K562 (cell line): ENCODE data around the gene LRRC15.

Experiments
- ARID2 ChIP-seq: fragments of 450-650 bp; IDR thresholded peaks from 2 replicates; pipeline ENCODE4 v1.6.1; 2017; ENCODE audit warnings: antibody characterized with exemption, mild to moderate bottlenecking
- CBX2 ChIP-seq: fragments of 200-600 bp; sonication (generic); IDR thresholded peaks from one replicate; pipeline ENCODE4 v1.6.1; 2012; ENCODE audit warnings: mild to moderate bottlenecking, low read length, inconsistent platforms; ENCODE audit not compliant: insufficient read depth, poor library complexity, severe bottlenecking
- CBX3 ChIP-seq, 2 experiments: IDR thresholded peaks; 1 replicate in 1 of 2; 2 replicates in 1 of 2; pipeline ENCODE4 v1.6.1; 2012; ENCODE audit warnings: inconsistent platforms in 2 of 2, low read length in 2 of 2, borderline replicate concordance in 1 of 2, control low read depth in 1 of 2
- CTCF ChIP-seq, 3 experiments: IDR thresholded peaks in 2 of 3; conservative IDR thresholded peaks in 1 of 3; 2 replicates each; pipeline ENCODE4 v1.5.1; 2011 to 2012; ENCODE audit warnings: low read length in 3 of 3, mild to moderate bottlenecking in 3 of 3, control low read depth in 2 of 3, improper control_type of control experiment in 1 of 3, inconsistent platforms in 1 of 3, low read depth in 1 of 3, mixed read lengths in 1 of 3, moderate library complexity in 1 of 3; ENCODE audit not compliant: insufficient read depth in 2 of 3
- SP2 ChIP-seq: IDR thresholded peaks from 2 replicates; pipeline ENCODE4 v1.6.1; 2011; ENCODE audit warnings: mild to moderate bottlenecking, low read depth, low read length, moderate library complexity; ENCODE audit not compliant: poor library complexity, severe bottlenecking; ENCODE audit errors: extremely low read depth
- ZNF263 ChIP-seq: sonication (generic); formaldehyde crosslinking; IDR thresholded peaks from 2 replicates; pipeline ENCODE4 v1.8.0; 2022; ENCODE audit warnings: mild to moderate bottlenecking, missing genetic modification reagents, borderline replicate concordance
- TF ChIP-seq, protein P1 (sequence below), 2 experiments: fragments of 450-650 bp; formaldehyde crosslinking in 1 of 2; IDR thresholded peaks; 2 replicates each; pipeline versions ENCODE4 v1.4.0 to v1.6.1; 2014 to 2020; ENCODE audit warnings: mild to moderate bottlenecking in 2 of 2, borderline replicate concordance in 1 of 2, low read depth in 1 of 2

- TF ChIP-seq ZNF263 = no peak
- no peak for TF ChIP-seq CTCF (IDR thresholded peaks at IDR 0.05 in 2 of 3, conservative IDR thresholded peaks at IDR 0.05 in 1 of 3; ENCODE audit: insufficient read depth in 2 of 3, low read depth in 1 of 3, low read length in 3 of 3)
- TF ChIP-seq CBX3 (IDR thresholded peaks at IDR 0.05; ENCODE audit: borderline replicate concordance in 1 of 2, low read length in 2 of 2) = no peak
- TF ChIP-seq ARID2 = no peak
- TF ChIP-seq, protein P1, sequence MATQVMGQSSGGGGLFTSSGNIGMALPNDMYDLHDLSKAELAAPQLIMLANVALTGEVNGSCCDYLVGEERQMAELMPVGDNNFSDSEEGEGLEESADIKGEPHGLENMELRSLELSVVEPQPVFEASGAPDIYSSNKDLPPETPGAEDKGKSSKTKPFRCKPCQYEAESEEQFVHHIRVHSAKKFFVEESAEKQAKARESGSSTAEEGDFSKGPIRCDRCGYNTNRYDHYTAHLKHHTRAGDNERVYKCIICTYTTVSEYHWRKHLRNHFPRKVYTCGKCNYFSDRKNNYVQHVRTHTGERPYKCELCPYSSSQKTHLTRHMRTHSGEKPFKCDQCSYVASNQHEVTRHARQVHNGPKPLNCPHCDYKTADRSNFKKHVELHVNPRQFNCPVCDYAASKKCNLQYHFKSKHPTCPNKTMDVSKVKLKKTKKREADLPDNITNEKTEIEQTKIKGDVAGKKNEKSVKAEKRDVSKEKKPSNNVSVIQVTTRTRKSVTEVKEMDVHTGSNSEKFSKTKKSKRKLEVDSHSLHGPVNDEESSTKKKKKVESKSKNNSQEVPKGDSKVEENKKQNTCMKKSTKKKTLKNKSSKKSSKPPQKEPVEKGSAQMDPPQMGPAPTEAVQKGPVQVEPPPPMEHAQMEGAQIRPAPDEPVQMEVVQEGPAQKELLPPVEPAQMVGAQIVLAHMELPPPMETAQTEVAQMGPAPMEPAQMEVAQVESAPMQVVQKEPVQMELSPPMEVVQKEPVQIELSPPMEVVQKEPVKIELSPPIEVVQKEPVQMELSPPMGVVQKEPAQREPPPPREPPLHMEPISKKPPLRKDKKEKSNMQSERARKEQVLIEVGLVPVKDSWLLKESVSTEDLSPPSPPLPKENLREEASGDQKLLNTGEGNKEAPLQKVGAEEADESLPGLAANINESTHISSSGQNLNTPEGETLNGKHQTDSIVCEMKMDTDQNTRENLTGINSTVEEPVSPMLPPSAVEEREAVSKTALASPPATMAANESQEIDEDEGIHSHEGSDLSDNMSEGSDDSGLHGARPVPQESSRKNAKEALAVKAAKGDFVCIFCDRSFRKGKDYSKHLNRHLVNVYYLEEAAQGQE (IDR thresholded peaks at IDR 0.05; ENCODE audit: borderline replicate concordance) = no peak
- TF ChIP-seq, protein P1 (CRISPR knock-in tag; IDR thresholded peaks at IDR 0.05; ENCODE audit: low read depth) = no peak
- TF ChIP-seq CBX2 = no peak
- no peak for TF ChIP-seq SP2
Measured at GRCh38 chr3:194373899-194374298, 4.4 kb upstream of the LRRC15 start.
